ENCODE measurements around the gene TRAK1.

TRAK1 gene

DNA sequence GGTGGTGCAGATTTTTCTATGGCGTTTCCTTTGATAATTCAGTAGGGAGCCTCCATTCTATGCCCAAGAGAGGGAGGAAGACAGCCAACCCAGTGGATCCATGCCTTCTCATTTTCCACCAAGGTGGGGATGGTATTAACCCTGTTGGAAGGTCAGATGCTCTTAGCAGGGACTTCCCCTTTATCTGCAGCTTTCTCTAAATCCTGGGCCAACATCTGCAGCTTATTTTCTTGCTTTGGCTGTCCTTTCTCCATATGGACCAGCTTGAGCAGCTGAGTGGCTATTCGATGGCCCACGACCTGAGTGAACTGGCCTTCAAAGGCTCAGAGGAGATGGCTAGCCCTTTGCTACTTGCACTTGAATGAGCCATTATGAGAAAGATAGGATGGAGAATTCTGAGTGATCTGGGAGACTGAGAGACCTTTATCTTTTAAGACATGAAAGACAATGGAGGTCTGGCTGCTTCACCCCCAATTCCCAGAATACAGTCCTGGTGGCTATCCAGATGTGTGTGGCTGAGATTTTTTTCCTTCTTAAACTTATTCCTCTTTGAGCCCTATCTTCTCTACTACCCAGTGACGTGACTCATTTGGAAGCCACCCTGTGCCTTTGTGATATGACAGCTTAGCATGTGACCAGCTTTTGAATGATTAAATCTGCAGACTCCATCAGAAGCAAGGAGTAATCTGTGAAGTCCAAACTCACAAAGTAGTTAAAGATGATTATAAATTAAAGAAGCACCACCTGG, 39.6 kb upstream of the TRAK1 start:
- H3K4me1 ChIP-seq, result peaks cover 5 to 52% (median 29%) of the 10 kb centered on the region in 4 donors
- H3K9me3 ChIP-seq, result no peaks in the 10 kb centered on the region
- H3K36me3 ChIP-seq, result no peaks in the 10 kb centered on the region
- no peak for TF ChIP-seq CTCF (IDR thresholded peaks at IDR 0.05)
- no peaks in the 10 kb centered on the region for H3K27me3 ChIP-seq
- intact Hi-C loops (cut with DNase I; ENCODE audit: low total_unique reads), result no loop called here
- no peak overlapping the region for H3K4me3 ChIP-seq
- peak overlapping the region; percentile 73 to 79 for H3K27ac ChIP-seq
- no peak for DNase-seq

DNA sequence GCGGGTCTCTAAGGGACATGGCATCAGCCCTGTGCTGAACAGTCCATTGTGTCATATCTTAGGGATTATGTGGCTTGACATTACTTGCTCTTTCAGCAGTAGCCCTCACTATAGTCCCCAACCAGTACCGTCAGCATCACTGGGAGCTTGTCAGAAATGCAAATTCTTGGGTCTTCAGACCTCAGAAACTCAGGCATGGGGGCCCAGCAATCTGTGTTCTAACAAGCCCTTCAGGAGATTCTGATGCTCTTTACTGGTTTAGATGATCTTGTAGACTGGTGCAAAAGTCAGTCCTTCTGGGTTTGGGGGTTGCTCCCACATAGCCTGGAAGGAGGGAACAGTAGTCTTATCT, 39.0 kb upstream of the TRAK1 start:
- Histone ChIP-seq H3K36me3 (no peaks in the 10 kb centered on the region), H3K27me3 (no peaks in the 10 kb centered on the region), H3K9me3 (no peaks in the 10 kb centered on the region), H3K4me1 (peaks cover 5 to 52% (median 29%) of the 10 kb centered on the region in 4 donors), H3K27ac (peak overlapping the region; percentile 73 to 79), H3K4me3 (no peak overlapping the region)
- intact Hi-C loops (cut with DNase I; ENCODE audit: low total_unique reads), result no loop called here
- DNase-seq, result no peak
- no peak for TF ChIP-seq CTCF (IDR thresholded peaks at IDR 0.05)

- H3K36me3 ChIP-seq, result no peaks in the 10 kb centered on the region
- H3K4me3 ChIP-seq, result peak overlapping the region in 1 of 2 donors; percentile 14
- intact Hi-C loops (cut with DNase I; ENCODE audit: low total_unique reads), result no loop called here
- no peaks in the 10 kb centered on the region for H3K9me3 ChIP-seq
- peaks cover 5 to 58% (median 29%) of the 10 kb centered on the region in 4 donors for H3K4me1 ChIP-seq
- H3K27me3 ChIP-seq, result no peaks in the 10 kb centered on the region
- H3K27ac ChIP-seq, result peak overlapping the region; percentile 73 to 79
- no peak for DNase-seq
- TF ChIP-seq CTCF (IDR thresholded peaks at IDR 0.05), result no peak
Observed at GRCh38 chr3:42052484-42053351, 38.4 kb upstream of the TRAK1 start.

GRCh38 chr3:42053476-42053875, 37.7 kb upstream of the TRAK1 start:
- Histone ChIP-seq H3K9me3 (no peaks in the 10 kb centered on the region), H3K27me3 (no peaks in the 10 kb centered on the region), H3K4me1 (peaks cover 5 to 60% (median 29%) of the 10 kb centered on the region in 4 donors), H3K27ac (peak overlapping the region; percentile 73 to 79), H3K4me3 (peak overlapping the region in 1 of 2 donors; percentile 14), H3K36me3 (no peaks in the 10 kb centered on the region)
- intact Hi-C loops (cut with DNase I; ENCODE audit: low total_unique reads), result no loop called here
- no peak for TF ChIP-seq CTCF (IDR thresholded peaks at IDR 0.05)
- peak in 1 of 2 donors; percentile 87 for DNase-seq

DNA sequence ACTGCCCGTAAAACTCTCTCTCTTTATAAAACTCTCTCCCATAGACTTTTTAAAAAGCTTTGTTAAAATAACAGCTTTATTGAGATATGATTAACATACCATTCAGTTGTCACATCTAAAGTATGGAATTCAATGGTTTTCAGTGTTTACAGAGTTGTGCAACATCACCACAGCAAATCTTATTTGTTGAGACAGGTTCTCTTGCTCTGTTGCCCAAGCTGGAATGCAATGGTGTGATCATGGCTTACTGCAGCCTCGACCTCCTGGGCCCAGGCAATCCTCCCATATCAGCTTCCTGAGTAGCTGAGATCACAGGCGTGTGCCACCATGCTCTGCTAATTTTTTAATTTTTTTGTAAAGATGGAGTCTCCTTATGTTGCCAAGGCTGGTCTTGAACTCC, 35.9 kb upstream of the TRAK1 start:
- H3K9me3 ChIP-seq, result no peaks in the 10 kb centered on the region
- no peak for TF ChIP-seq CTCF (IDR thresholded peaks at IDR 0.05)
- H3K27me3 ChIP-seq, result no peaks in the 10 kb centered on the region
- H3K4me3 ChIP-seq, result no peak overlapping the region
- no peaks in the 10 kb centered on the region for H3K36me3 ChIP-seq
- intact Hi-C loops (cut with DNase I; ENCODE audit: low total_unique reads), result no loop called here
- peak overlapping the region in 1 of 2 donors; percentile 16 for H3K27ac ChIP-seq
- no peak for DNase-seq
- H3K4me1 ChIP-seq, result peaks cover 5 to 71% (median 29%) of the 10 kb centered on the region in 4 donors

All from tibial artery (tissue), 4 donors.